NCI-H2196 (cell line): ENCODE measurements around the gene MYF6.

Source experiments
- DNase-seq: peaks from one replicate; lab custom pipeline; 2025; ENCODE audit not compliant: unreplicated experiment; lab: John Stamatoyannopoulos, UW

Gene MYF6

GRCh38 chr12:80704420-80704819 is 3.0 kb upstream of the MYF6 start:
- no peak for DNase-seq

DNA sequence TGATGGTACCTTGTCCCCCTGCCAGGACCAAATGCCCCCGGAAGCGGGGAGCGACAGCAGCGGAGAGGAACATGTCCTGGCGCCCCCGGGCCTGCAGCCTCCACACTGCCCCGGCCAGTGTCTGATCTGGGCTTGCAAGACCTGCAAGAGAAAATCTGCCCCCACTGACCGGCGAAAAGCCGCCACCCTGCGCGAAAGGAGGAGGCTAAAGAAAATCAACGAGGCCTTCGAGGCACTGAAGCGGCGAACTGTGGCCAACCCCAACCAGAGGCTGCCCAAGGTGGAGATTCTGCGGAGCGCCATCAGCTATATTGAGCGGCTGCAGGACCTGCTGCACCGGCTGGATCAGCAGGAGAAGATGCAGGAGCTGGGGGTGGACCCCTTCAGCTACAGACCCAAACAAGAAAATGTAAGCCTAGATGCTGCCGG is 410 bp downstream of the MYF6 start:
- DNase-seq, result no peak

DNA sequence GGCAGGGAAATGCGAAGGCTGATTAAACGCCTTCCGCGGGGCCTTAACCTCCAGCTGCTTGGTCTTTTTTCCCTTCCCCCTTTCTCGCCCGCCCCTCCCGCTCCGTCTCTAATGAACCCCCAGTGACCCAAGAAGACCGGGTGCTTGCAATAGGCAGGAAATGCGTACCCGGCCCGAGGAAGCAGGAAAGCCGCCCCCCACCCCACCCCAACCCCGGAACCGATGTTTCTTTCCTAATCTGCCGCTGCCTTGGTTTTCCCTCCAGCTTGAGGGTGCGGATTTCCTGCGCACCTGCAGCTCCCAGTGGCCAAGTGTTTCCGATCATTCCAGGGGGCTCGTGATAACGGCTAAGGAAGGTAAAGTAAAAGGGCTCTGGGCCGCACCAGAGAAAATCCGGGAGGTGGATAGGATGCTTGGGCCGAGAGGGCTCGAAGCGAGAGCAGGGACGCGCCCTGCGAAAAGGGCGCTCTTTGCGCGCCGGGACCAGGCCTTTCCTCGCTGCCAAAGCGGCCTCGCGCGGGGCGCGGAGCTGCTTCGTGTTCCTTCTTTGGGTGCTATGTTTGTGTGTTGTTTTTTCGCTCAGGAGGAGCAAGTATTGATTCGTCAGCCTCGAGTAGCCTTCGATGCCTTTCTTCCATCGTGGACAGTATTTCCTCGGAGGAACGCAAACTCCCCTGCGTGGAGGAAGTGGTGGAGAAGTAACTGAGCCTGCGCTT is 983 bp downstream of the MYF6 start:
- DNase-seq, result no peak

GRCh38 chr12:80708975-80709328 is 1.5 kb downstream of the MYF6 start:
- no peak for DNase-seq

- DNase-seq, result no peak
Observed at GRCh38 chr12:80709811-80710726, 2.6 kb downstream of the MYF6 start.

- DNase-seq, result no peak
Observed at GRCh38 chr12:80710727-80711449, 3.5 kb downstream of the MYF6 start.

DNA sequence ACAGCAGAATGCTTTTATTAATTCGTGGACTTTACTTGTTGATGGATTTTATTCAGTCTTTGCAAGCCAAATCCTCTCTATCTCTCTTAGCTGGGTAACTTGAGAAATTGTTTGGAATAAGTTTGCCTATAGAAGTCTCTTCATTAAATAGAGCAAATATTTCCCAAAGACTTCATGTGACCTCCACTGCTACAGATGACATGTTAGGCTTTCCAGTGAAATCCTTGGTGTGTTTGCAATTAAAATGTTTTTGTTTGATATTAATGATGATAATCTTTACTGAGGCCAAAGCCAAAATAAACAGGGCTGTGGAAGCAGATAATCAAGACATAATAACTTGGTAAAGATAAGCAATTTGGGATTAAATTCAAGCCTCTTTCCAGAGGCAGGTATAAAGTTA is 4.4 kb downstream of the MYF6 start:
- no peak for DNase-seq

GRCh38 chr12:80712866-80713265 is 5.4 kb downstream of the MYF6 start:
- no peak for DNase-seq

DNA sequence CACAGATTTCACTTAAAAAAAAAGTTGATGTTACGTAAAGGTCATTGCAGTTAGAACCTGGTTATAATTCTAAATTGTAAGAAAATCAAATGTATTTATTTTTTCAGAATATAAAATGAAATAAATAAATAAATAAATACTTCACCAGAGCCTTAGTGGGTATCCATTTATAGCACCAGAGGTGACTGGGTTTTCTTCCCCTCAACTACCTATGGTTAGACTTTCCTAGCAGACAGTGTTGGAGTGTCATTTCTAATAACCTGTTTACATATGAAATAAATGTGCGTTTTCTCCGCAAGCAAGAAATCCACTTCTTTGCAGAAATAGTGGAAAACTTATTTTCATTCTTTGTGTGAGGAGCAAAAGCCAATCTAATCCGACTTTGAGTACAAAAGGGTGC is 6.0 kb downstream of the MYF6 start:
- DNase-seq, result no peak

DNA sequence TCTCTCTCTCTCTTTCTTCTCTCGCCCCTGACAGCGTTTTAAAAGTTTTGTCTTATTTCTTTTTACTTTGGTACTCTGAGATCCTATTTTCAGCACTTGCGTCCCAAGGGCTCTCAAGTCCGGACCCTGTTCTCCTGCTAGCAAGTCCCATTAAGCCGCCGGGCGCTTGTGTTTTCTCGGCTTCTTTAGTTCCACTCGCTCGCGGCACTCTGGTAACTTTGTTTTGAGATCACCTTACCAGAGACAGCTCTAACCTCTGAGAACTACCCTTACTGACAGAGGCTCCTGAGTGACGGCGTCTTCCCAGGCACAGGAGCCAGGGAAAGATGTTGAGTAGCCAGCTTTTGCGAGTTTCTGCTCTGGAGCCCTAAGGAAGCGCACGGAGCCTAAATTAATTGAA is 6.6 kb downstream of the MYF6 start:
- DNase-seq, result no peak

DNA sequence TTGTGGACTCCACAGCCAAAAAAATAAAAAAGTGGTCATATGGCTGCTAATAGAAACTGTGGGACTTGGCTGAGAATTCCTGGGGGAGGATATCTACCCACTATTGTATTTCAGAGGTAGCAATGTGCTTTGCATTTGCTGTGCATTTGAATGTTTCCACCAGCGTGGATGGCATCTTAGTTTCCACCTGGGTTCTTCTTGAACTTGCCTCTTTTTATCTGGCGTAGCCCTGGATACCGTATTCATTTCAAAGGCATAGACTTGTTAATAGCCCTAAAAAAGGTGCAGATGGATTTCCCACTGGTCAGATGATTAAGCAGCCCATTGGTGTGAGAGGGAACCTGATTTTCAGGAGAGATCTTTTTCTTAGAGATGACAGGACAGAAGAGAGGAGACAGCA is 7.4 kb downstream of the MYF6 start:
- no peak for DNase-seq

DNA sequence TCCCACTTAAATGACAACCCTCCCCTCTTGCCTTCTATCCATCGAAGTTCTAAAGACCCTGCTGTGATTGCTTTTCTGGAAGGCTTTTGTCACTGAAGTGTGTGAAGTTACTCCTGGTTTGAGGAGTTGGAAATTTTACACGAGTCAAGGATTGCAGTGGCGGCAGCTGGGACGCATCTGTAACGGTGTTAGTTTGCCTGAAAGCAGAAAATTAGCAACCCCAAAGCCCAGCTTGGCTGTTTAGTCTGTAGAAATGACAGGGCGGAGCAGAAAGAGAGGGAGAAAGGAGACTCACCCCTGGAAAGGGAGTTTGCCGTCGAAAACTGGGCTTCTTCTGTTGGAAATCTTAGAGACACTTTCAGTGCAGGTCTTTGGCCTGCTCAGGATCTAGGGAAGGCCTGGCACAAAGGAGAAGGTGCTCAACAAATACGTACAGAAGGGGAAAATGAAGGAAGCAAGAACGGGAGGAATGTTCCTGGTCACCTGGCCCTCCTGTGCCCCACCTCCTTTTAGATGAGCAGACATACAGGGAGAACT is 8.3 kb downstream of the MYF6 start:
- DNase-seq, result no peak

DNA sequence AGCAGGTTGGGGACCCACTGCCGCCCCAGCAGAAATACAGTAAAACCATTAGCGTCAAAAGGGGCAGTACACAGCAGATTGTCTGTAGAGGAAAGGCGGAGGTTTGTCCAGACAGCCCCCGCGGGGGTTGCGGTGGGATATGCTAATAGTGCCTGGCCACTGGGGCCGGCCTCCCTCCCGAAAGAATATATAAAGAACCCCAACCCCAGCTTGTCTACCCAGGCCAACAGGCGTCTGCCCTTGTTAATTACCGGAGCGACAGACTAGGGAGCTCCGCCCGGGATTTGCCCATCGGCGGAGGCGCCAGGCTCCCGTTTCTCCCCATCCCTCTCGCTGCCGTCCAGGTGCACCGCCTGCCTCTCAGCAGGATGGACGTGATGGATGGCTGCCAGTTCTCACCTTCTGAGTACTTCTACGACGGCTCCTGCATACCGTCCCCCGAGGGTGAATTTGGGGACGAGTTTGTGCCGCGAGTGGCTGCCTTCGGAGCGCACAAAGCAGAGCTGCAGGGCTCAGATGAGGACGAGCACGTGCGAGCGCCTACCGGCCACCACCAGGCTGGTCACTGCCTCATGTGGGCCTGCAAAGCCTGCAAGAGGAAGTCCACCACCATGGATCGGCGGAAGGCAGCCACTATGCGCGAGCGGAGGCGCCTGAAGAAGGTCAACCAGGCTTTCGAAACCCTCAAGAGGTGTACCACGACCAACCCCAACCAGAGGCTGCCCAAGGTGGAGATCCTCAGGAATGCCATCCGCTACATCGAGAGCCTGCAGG is 9.4 kb downstream of the MYF6 start, which contains the start of gene MYF5:
Gene MYF5, plus strand, starts transcription at position 217 of the 774 bp plus-strand sequence. Its CDS starts 152 bp downstream, at position 369.
- DNase-seq, result no peak

DNA sequence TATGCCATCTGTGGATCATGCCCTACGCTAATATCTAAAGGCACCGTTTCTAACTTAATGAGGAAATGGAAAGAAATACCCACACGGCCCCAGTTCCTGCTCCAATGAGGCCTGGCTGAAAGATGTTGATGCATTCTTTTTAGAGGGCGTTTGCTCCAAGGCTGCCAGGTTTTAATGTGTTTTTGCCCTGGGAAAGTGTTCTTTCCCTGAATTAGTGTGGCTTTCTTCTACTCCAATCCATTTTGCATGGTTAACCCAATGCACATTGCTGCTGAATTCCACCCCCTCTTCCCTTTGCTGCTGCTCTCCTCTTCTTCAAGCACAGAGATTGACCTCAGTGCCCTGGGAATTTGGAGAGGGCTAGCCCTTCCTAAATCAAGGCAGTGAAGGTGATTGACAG is 10.4 kb downstream of the MYF6 start:
- no peak for DNase-seq

- DNase-seq, result no peak
Observed at GRCh38 chr12:80720516-80720915, 13.1 kb downstream of the MYF6 start.

DNA sequence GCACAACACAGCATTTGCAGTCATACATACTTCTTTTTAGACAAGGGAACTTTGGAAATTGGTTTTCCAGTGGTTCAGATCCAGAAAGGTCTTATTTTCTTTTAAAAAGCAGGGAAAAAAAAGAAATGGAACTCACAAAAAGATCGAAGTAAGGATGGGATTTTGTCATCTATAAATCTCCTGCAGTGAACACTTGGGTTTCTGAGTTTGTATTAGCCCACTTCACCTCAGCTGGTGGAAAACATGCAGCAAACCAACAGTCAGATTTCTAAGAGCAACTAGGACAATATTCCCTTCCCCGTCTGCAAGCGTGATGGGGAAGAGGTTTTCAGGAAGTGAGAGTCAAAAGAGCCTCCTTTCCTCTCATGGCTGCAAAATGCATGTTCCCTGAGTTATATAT is 13.9 kb downstream of the MYF6 start:
- DNase-seq, result no peak

GRCh38 chr12:80745851-80746505 is 38.5 kb downstream of the MYF6 start:
- DNase-seq, result no peak

DNA sequence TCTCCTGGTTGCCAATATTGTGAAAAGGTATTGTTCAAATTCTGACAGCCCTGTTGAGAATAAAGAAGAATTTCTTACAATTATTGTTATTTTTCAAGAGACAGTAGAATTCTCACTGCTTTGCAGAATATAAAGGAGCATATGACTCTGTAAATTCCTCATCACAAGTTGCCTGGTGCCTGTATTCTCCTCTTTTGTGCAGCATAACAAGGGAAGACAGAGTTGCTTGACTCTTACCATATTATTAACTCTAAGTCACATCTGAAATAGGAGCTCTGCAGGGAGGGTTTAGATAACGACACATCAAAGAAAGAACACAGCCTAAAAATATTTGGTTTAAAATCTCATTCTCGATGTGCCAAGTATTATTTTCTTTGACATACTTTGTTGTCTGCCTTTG is 40.4 kb downstream of the MYF6 start:
- DNase-seq, result no peak

DNA sequence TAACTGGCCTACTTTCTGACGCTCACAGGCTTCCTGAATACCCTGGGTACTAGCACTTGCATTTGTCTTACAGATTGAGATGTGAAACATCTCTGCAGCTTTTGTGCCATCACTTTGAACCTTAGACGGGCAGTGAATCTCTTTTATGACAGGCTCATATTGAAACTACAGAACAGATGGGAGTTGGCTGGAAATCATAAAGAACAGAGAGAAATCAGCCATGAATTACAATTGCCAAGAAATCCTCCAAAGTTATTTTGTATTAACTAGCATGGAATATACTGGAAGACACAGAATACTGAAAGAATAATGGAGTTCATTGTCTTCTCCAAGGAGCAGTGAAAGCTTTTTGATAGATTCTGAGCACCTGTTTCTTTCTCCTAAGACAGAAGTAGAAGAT is 42.0 kb downstream of the MYF6 start:
- DNase-seq, result no peak

- DNase-seq, result no peak
Observed at GRCh38 chr12:80752464-80752863, 45.0 kb downstream of the MYF6 start.
